Heart right ventricle (tissue), 16 donors: Measurements from ENCODE around the gene SCN3B. TPM values are rescaled to one million over a fixed set of nuclear protein-coding genes. Genes with fewer than 3 reads are reported as not detected.

Experiments used
- ATAC-seq, 8 donors: fragments of 200-7000 bp; cut with Tn5 transposase; one replicate each; pipeline ENCODE4 v1.9.1; 2020; ENCODE audit warnings: mild to moderate bottlenecking in 8 of 8, moderate library complexity in 8 of 8, moderate number of reproducible peaks in 1 of 8
- DNase-seq, 2 donors: peaks; one replicate each; pipeline ENCODE4 v3.0.0-alpha.2; 2020
- H3K27ac ChIP-seq, 10 donors: fragments of 200-600 bp; sonication (generic) in 2 of 10; one replicate each; pipeline versions ENCODE4 v1.5.0 to v1.8.0; 2020 to 2022; ENCODE audit warnings: mild to moderate bottlenecking in 3 of 10
- H3K27me3 ChIP-seq, 7 donors: fragments of 200-600 bp; one replicate each; pipeline ENCODE4 v1.8.0; 2021 to 2022; ENCODE audit warnings: mild to moderate bottlenecking in 2 of 7
- H3K36me3 ChIP-seq, 9 donors: fragments of 200-600 bp; sonication (generic) in 1 of 9; one replicate each; pipeline versions ENCODE4 v1.5.0 to v1.8.0; 2020 to 2022; ENCODE audit warnings: mild to moderate bottlenecking in 2 of 9
- H3K4me1 ChIP-seq, 9 donors: fragments of 200-600 bp; sonication (generic) in 1 of 9; one replicate each; pipeline versions ENCODE4 v1.5.0 to v1.8.0; 2020 to 2022; ENCODE audit warnings: mild to moderate bottlenecking in 4 of 9
- H3K4me3 ChIP-seq, 10 donors: fragments of 200-600 bp; sonication (generic) in 2 of 10; one replicate each; pipeline versions ENCODE4 v1.5.0 to v1.8.0; 2020 to 2022; ENCODE audit warnings: mild to moderate bottlenecking in 7 of 10, moderate library complexity in 2 of 10
- H3K9me3 ChIP-seq, 11 donors: fragments of 200-600 bp in 10 of 11; sonication (generic) in 2 of 11; one replicate each; pipeline versions ENCODE4 v1.5.0 to v1.8.0; 2013 to 2022; ENCODE audit warnings: mild to moderate bottlenecking in 2 of 11, control low read depth in 1 of 11, moderate library complexity in 1 of 11
- CTCF ChIP-seq, 9 donors: fragments of 200-600 bp; sonication (generic) in 2 of 9; IDR thresholded peaks; one replicate each; pipeline versions ENCODE4 v1.5.0 to v1.8.0; 2021 to 2022; ENCODE audit warnings: antibody characterized with exemption in 9 of 9, mild to moderate bottlenecking in 5 of 9, moderate library complexity in 1 of 9
- WGBS, 2 donors: extraction: QIAGEN DNeasy Blood & Tissue Kit; methylation state at CpG; one replicate each; pipeline ENCODE4 v1.1.7; 2013; ENCODE audit warnings: inconsistent platforms in 1 of 2; 5-methylcytosine and 5-hydroxymethylcytosine counted together
- intact Hi-C, 10 donors: fragments of 100-400 bp; cut with DNase I; formaldehyde crosslinking; loops; one replicate each; pipeline versions ENCODE4 v1.11.1 to v1.14.2; 2022
- polyA plus RNA-seq, 2 donors: library from polyadenylated mRNA; stranded (reverse); fragments of 200-250 nt; gene quantifications; one replicate each; pipeline ENCODE4 v1.2.3, GENCODE V29; 2013
- total RNA-seq, 10 donors: library from RNA; stranded (reverse); fragmentation: NEBNext Ultra II Directional in 3 of 10; extraction: Animal tissue kit (Norgen Biotek cat#: 25700) in 3 of 10; gene quantifications; one replicate each; pipeline versions ENCODE4 v1.2.1 to v1.2.4, GENCODE V29; 2021 to 2023
- donor health status: Arrhythmogenic right ventricular cardiomyopathy.
- donor health status: ischemic (EF 13 %, LVEDD 7.1; RV severe dilation, severe dysfunction).
- donor health status: healthy with polysubstance abuse.
- donor health status: DM: no; HTN: yes; CAD: no.
- donor health status: DM: no; HTN: no; CAD: no.
- donor health status: ischemic (EF 25% LVEDD 6.9; RV normal size, moderate dysfunction).
- donor health status: ischemic (EF 25% LVEDD 5.7; RV mildly dilated, moderate dysfunction).
- donor health status: healthy.
- donor health status: DM: yes; HTN: yes; CAD: no.
- donor health status: Ischemic cardiomyopathy.
- donor health status: ischemic (EF 35%, LVEDD 5.7; RV mildly dilated, moderate dysfunction).
- donor health status: nonischemic (EF 11% LVEDD 7.7; RV severe dilation, severe dysfunction).
- donor health status: DM: yes; HTN: yes; CAD: no.
- donor health status: PGD.
- donor health status: ischemic (EF 29% LVEDD 5.4; RV normal size, mild dysfunction).
- donor health status: nonischemic (EF 23%, LVEDD 6.1; RV moderate dilation, normal function).

Gene SCN3B
- total and polyA plus RNA-seq, 12 donors: 0.26 to 3.4 (median 1.3) TPM

- DNase-seq (no peak), ATAC-seq (no peak)
- no peaks in the 10 kb centered on the region for H3K4me1 ChIP-seq
- H3K27ac ChIP-seq: no peak overlapping the region
- no peak overlapping the region for H3K4me3 ChIP-seq
- peaks cover 0 to 7% (median 0%) of the 10 kb centered on the region in 11 donors for H3K9me3 ChIP-seq
- no peaks in the 10 kb centered on the region for H3K36me3 ChIP-seq
- no peak for TF ChIP-seq CTCF (IDR thresholded peaks at IDR 0.05)
- intact Hi-C loops: no loop called here
- 57 to 65% methylated on average over 5 of the region's 5 CpGs for whole genome bisulfite sequencing, 2 donors
- peaks cover 0 to 8% (median 3%) of the 10 kb centered on the region in 7 donors for H3K27me3 ChIP-seq
Observed at GRCh38 chr11:123682696-123683410, 28.4 kb upstream of the SCN3B start.

- intact Hi-C loops: no loop called here
- no peak overlapping the region for H3K27ac ChIP-seq
- 77 to 89% methylated on average over 2 of the region's 2 CpGs for WGBS, 2 donors
- H3K4me1 ChIP-seq: no peaks in the 10 kb centered on the region
- no peak for ATAC-seq
- TF ChIP-seq CTCF (IDR thresholded peaks at IDR 0.05): no peak
- DNase-seq: no peak
- H3K36me3 ChIP-seq: no peaks in the 10 kb centered on the region
- H3K27me3 ChIP-seq: peaks cover 0 to 8% (median 3%) of the 10 kb centered on the region in 7 donors
- H3K9me3 ChIP-seq: peaks cover 0 to 7% (median 0%) of the 10 kb centered on the region in 11 donors
- no peak overlapping the region for H3K4me3 ChIP-seq
Observed at GRCh38 chr11:123681030-123681429, 26.6 kb upstream of the SCN3B start.

GRCh38 chr11:123678246-123678645 is 23.8 kb upstream of the SCN3B start:
- no peaks in the 10 kb centered on the region for H3K4me1 ChIP-seq
- H3K9me3 ChIP-seq: peaks cover 0 to 7% (median 0%) of the 10 kb centered on the region in 11 donors
- ATAC-seq (no peak), DNase-seq (no peak)
- no peaks in the 10 kb centered on the region for H3K36me3 ChIP-seq
- TF ChIP-seq CTCF (IDR thresholded peaks at IDR 0.05): no peak
- H3K4me3 ChIP-seq: no peak overlapping the region
- no peak overlapping the region for H3K27ac ChIP-seq
- 97 to 99% methylated on average over 2 of the region's 2 CpGs for WGBS, 2 donors
- H3K27me3 ChIP-seq: peaks cover 0 to 8% (median 3%) of the 10 kb centered on the region in 7 donors
- intact Hi-C loops: no loop called here

- WGBS, 2 donors: 58 to 68% methylated on average over 2 of the region's 2 CpGs
- Histone ChIP-seq H3K9me3 (peaks cover 0 to 7% (median 0%) of the 10 kb centered on the region in 11 donors), H3K4me1 (no peaks in the 10 kb centered on the region), H3K4me3 (no peak overlapping the region), H3K27ac (no peak overlapping the region), H3K36me3 (no peaks in the 10 kb centered on the region), H3K27me3 (peaks cover 0 to 7% (median 0%) of the 10 kb centered on the region in 7 donors)
- intact Hi-C loops: no loop called here
- DNase-seq (no peak), ATAC-seq (no peak)
- no peak for TF ChIP-seq CTCF (IDR thresholded peaks at IDR 0.05)
Observed at GRCh38 chr11:123677510-123677909, 23.1 kb upstream of the SCN3B start.
